ENCODE results near the gene PPM1H. TPM values are rescaled to one million over a fixed set of nuclear protein-coding genes. Genes with fewer than 3 reads are reported as not detected.

PPM1H gene
- total and polyA plus RNA-seq, 2 donors = 1.4 to 6.5 TPM

- no peaks in the 10 kb centered on the region for H3K36me3 ChIP-seq (ENCODE audit: insufficient read depth)
- WGBS = 68% methylated on average over 25 of the region's 25 CpGs
- H3K4me1 ChIP-seq (ENCODE audit: insufficient read depth) = no peaks in the 10 kb centered on the region
- peak; percentile 74 for DNase-seq (ENCODE audit: extremely low spot score)
- no peak overlapping the region for H3K4me3 ChIP-seq (ENCODE audit: low read depth, low read length)
- H3K27ac ChIP-seq (ENCODE audit: low read depth) = no peak overlapping the region
Observed at GRCh38 chr12:62793256-62794217, 141.4 kb downstream of the PPM1H start.

DNA sequence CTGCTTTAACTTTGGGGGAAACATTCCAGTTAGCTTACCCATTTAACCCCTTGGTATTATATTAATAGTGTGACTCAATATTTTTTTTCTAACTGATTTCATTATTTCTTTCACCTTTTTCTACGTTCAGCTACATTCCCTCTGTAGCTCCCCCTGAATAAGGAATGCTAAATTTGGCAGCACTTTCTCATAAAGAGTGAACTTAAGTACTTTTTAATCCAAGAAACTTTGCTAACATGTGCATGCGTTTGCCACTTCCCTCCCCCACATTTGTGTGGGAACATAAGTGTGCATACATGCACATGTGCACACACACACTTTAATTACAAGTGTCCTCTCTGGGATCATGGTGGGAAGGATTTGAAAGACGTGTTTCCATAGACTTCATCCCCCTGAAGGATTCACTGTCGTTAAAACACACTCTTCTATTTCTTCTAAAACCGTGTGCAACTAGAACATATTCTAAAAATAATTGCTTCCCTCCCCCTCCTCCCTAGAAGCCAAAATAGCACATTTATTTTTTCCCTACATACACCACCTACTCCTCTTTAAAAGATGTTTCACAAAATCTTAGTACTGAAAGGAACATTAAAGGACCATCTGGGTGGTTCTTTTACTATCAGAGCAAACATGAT lies 142.6 kb downstream of the PPM1H start:
- no peak overlapping the region for H3K27ac ChIP-seq (ENCODE audit: low read depth)
- H3K4me3 ChIP-seq (ENCODE audit: low read depth, low read length) = no peak overlapping the region
- H3K36me3 ChIP-seq (ENCODE audit: insufficient read depth) = no peaks in the 10 kb centered on the region
- no peaks in the 10 kb centered on the region for H3K4me1 ChIP-seq (ENCODE audit: insufficient read depth)
- WGBS = 39% methylated on average over 5 of the region's 5 CpGs
- DNase-seq (ENCODE audit: extremely low spot score) = no peak

- 80% methylated on average over 3 of the region's 3 CpGs for WGBS
- H3K4me3 ChIP-seq (ENCODE audit: low read depth, low read length) = no peak overlapping the region
- no peaks in the 10 kb centered on the region for H3K4me1 ChIP-seq (ENCODE audit: insufficient read depth)
- H3K27ac ChIP-seq (ENCODE audit: low read depth) = no peak overlapping the region
- no peaks in the 10 kb centered on the region for H3K36me3 ChIP-seq (ENCODE audit: insufficient read depth)
- DNase-seq (ENCODE audit: extremely low spot score) = no peak
Observed at GRCh38 chr12:62789851-62790250, 145.1 kb downstream of the PPM1H start.

- H3K27ac ChIP-seq (ENCODE audit: low read depth) = no peak overlapping the region
- 34% methylated on average over 4 of the region's 4 CpGs for WGBS
- no peak overlapping the region for H3K4me3 ChIP-seq (ENCODE audit: low read depth, low read length)
- DNase-seq (ENCODE audit: extremely low spot score) = no peak
- no peaks in the 10 kb centered on the region for H3K36me3 ChIP-seq (ENCODE audit: insufficient read depth)
- H3K4me1 ChIP-seq (ENCODE audit: insufficient read depth) = no peaks in the 10 kb centered on the region
Observed at GRCh38 chr12:62787611-62788010, 147.3 kb downstream of the PPM1H start.

DNA sequence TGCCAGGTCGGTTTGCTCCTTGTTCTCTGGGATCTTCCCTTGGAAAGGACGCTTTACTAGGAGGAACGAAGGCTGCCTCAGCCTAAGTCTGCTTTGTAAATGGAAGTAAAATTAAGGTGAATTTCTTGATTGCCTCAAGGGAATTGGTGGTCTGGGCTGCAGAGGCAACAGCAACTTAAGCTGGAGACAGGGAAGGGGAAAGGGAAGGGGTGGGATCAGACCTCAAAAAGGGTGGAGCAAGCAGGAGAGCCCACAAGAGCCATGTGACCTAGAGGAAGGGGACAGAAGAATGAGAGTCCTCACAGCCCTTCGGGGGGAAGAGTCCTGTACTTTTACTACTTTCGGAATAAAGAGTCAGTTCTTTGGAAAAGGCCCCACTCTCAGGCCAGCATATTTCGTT lies 147.9 kb downstream of the PPM1H start:
- H3K4me1 ChIP-seq (ENCODE audit: insufficient read depth) = no peaks in the 10 kb centered on the region
- 88% methylated on average over 6 of the region's 6 CpGs for WGBS
- no peak overlapping the region for H3K27ac ChIP-seq (ENCODE audit: low read depth)
- H3K4me3 ChIP-seq (ENCODE audit: low read depth, low read length) = no peak overlapping the region
- no peaks in the 10 kb centered on the region for H3K36me3 ChIP-seq (ENCODE audit: insufficient read depth)
- DNase-seq (ENCODE audit: extremely low spot score) = no peak

DNA sequence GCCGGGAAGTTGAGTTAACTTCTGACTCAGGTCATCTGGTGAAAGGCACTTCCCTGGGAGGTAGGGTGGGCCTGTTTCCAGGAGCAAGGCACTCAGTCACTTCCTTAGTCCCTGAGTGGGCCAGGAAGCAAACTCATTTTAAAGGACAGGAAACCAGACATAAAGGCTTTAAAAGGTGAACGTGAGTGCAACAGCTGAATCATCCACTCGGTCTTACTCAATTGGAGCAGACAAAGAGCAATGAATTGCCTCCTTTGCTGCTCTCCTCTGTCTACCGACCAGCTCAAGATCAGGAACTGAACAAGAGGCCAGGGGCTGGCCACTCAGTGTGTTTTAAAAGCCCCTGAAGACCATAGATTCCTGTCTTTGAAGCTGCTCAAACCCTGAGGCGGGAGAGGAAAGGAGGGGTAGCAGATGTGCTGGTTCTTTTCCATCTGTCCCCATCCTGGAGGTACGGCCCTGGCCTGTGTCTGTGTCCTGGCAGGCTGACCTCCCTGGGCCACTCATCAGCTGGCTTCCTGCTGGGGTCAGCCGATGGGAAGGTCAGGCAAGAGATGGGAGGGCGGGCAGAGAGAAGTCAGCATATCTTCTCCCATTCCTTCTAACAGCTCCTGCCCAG lies 148.9 kb downstream of the PPM1H start:
- peak overlapping the region; percentile 45 for H3K27ac ChIP-seq (ENCODE audit: low read depth)
- 64% methylated on average over 8 of the region's 8 CpGs for WGBS
- no peaks in the 10 kb centered on the region for H3K4me1 ChIP-seq (ENCODE audit: insufficient read depth)
- no peaks in the 10 kb centered on the region for H3K36me3 ChIP-seq (ENCODE audit: insufficient read depth)
- peak; percentile 41 for DNase-seq (ENCODE audit: extremely low spot score)
- H3K4me3 ChIP-seq (ENCODE audit: low read depth, low read length) = no peak overlapping the region

GRCh38 chr12:62784576-62784975 lies 150.4 kb downstream of the PPM1H start:
- no peak overlapping the region for H3K27ac ChIP-seq (ENCODE audit: low read depth)
- DNase-seq (ENCODE audit: extremely low spot score) = no peak
- WGBS = 68% methylated on average over 4 of the region's 4 CpGs
- no peak overlapping the region for H3K4me3 ChIP-seq (ENCODE audit: low read depth, low read length)
- no peaks in the 10 kb centered on the region for H3K36me3 ChIP-seq (ENCODE audit: insufficient read depth)
- H3K4me1 ChIP-seq (ENCODE audit: insufficient read depth) = no peaks in the 10 kb centered on the region

GRCh38 chr12:62783881-62784280 lies 151.1 kb downstream of the PPM1H start:
- WGBS = 92% methylated on average over 6 of the region's 6 CpGs
- Histone ChIP-seq H3K4me3 (ENCODE audit: low read depth, low read length) (no peak overlapping the region), H3K36me3 (ENCODE audit: insufficient read depth) (no peaks in the 10 kb centered on the region), H3K4me1 (ENCODE audit: insufficient read depth) (no peaks in the 10 kb centered on the region), H3K27ac (ENCODE audit: low read depth) (no peak overlapping the region)
- no peak for DNase-seq (ENCODE audit: extremely low spot score)

- WGBS = 95% methylated on average over 9 of the region's 9 CpGs
- H3K36me3 ChIP-seq (ENCODE audit: insufficient read depth) = no peaks in the 10 kb centered on the region
Observed at GRCh38 chr12:62781136-62781880, 153.6 kb downstream of the PPM1H start.

GRCh38 chr12:62779488-62779887 lies 155.5 kb downstream of the PPM1H start:
- H3K4me1 ChIP-seq (ENCODE audit: insufficient read depth) = no peaks in the 10 kb centered on the region
- H3K27ac ChIP-seq (ENCODE audit: low read depth) = no peak overlapping the region
- no peak for DNase-seq (ENCODE audit: extremely low spot score)
- H3K4me3 ChIP-seq (ENCODE audit: low read depth, low read length) = no peak overlapping the region
- H3K36me3 ChIP-seq (ENCODE audit: insufficient read depth) = no peaks in the 10 kb centered on the region

More at GRCh38 chr12:62781136-62781880, 153.6 kb downstream of the PPM1H start:
- DNase-seq (ENCODE audit: extremely low spot score) = no peak
- no peaks in the 10 kb centered on the region for H3K4me1 ChIP-seq (ENCODE audit: insufficient read depth)
- H3K4me3 ChIP-seq (ENCODE audit: low read depth, low read length) = no peak overlapping the region
- H3K27ac ChIP-seq (ENCODE audit: low read depth) = no peak overlapping the region

DNA sequence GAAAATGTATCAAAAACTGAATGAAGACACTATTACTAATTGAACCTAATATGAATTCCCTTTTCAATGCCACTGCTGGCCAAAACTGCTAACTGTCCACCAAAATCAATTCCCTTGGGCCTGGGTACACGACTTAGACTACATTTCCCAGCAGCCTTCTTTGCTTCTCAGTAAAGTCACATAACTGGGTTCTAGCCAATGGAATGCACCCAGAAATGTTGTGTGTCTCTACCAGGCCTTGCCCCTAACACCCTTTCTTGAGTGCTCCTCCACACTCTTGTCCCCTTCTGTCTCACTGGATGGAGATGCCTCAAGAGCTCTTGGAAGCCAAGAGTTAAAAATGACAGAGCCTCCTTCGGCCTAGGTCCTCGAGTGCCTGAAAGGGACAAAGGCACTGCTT lies 156.8 kb downstream of the PPM1H start:
- Histone ChIP-seq H3K36me3 (ENCODE audit: insufficient read depth) (no peaks in the 10 kb centered on the region), H3K4me3 (ENCODE audit: low read depth, low read length) (no peak overlapping the region), H3K4me1 (ENCODE audit: insufficient read depth) (no peaks in the 10 kb centered on the region), H3K27ac (ENCODE audit: low read depth) (no peak overlapping the region)
- DNase-seq (ENCODE audit: extremely low spot score) = no peak
- 94% methylated on average over 3 of the region's 3 CpGs for whole genome bisulfite sequencing

DNA sequence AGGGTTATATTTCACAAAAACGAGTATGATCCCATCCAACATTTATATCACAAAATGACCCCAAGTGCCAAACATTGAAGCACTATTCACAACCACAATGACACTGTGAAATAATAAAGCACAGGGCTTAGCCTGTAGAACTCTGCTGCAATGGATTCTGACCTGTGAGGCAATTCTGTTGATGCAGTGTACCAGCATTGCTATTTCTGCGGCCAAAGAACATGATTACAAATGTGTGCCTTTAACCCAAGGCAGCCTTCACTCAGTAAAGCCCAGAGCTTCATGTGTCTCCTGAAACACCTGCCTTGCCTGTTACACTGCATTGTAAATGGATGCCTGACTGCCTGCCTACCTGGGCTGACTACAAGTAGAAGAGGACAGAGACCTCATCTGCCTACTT lies 158.0 kb downstream of the PPM1H start:
- Histone ChIP-seq H3K36me3 (ENCODE audit: insufficient read depth) (no peaks in the 10 kb centered on the region), H3K4me1 (ENCODE audit: insufficient read depth) (no peaks in the 10 kb centered on the region), H3K4me3 (ENCODE audit: low read depth, low read length) (no peak overlapping the region), H3K27ac (ENCODE audit: low read depth) (no peak overlapping the region)
- 85% methylated on average over 2 of the region's 2 CpGs for WGBS
- no peak for DNase-seq (ENCODE audit: extremely low spot score)

DNA sequence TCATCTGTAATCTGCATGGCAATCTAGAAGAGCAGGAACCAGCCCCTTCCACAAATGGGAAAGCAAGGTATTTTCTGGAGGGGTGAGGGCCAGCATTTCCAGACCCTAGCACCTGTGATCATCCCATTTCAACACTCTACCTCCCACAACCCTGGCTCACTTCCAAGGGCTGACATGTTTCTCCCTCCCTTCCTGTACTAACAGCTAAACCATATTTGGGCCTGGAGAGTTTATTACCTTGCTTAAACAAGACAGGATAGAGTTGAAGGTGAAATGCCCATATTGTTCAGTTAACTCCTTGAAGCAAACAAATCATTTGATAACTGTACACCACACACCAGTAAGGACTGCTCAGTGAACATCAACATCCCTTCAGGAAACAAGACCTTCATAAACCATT lies 158.4 kb downstream of the PPM1H start:
- no peaks in the 10 kb centered on the region for H3K4me1 ChIP-seq (ENCODE audit: insufficient read depth)
- H3K36me3 ChIP-seq (ENCODE audit: insufficient read depth) = no peaks in the 10 kb centered on the region
- H3K4me3 ChIP-seq (ENCODE audit: low read depth, low read length) = no peak overlapping the region
- DNase-seq (ENCODE audit: extremely low spot score) = no peak
- no peak overlapping the region for H3K27ac ChIP-seq (ENCODE audit: low read depth)

Measured in urinary bladder (tissue), 4 donors.